Heart left ventricle (tissue), 16 donors: ENCODE measurements around the gene USP53. TPM values are rescaled to one million over a fixed set of nuclear protein-coding genes. Genes with fewer than 3 reads are reported as not detected.

ENCODE experiments used
- ATAC-seq, 4 donors: fragments of 200-7000 bp; cut with Tn5 transposase; one replicate each; pipeline ENCODE4 v1.9.1; 2020 to 2022; ENCODE audit warnings: moderate library complexity in 4 of 4, mild to moderate bottlenecking in 3 of 4, moderate number of reproducible peaks in 1 of 4
- DNase-seq, 5 donors: peaks; one replicate each; pipeline ENCODE4 v3.0.0-alpha.2; 2020
- H3K27ac ChIP-seq, 12 donors: fragments of 200-600 bp; sonication (generic) in 4 of 12; one replicate each; pipeline versions ENCODE4 v1.5.0 to v1.8.0; 2016 to 2022; ENCODE audit warnings: mild to moderate bottlenecking in 2 of 12
- H3K27me3 ChIP-seq, 9 donors: fragments of 200-600 bp; sonication (generic) in 2 of 9; one replicate each; pipeline versions ENCODE4 v1.5.1 to v1.8.0; 2016 to 2022; ENCODE audit warnings: mild to moderate bottlenecking in 3 of 9
- H3K36me3 ChIP-seq, 9 donors: fragments of 200-600 bp; sonication (generic) in 2 of 9; one replicate each; pipeline versions ENCODE4 v1.5.0 to v1.8.0; 2018 to 2022; ENCODE audit warnings: mild to moderate bottlenecking in 2 of 9
- H3K4me1 ChIP-seq, 12 donors: fragments of 200-600 bp; sonication (generic) in 4 of 12; one replicate each; pipeline versions ENCODE4 v1.5.0 to v1.8.0; 2016 to 2022; ENCODE audit warnings: mild to moderate bottlenecking in 3 of 12
- H3K4me3 ChIP-seq, 12 donors: fragments of 200-600 bp; sonication (generic) in 4 of 12; one replicate each; pipeline versions ENCODE4 v1.5.0 to v1.8.0; 2017 to 2022; ENCODE audit warnings: mild to moderate bottlenecking in 9 of 12, moderate library complexity in 4 of 12
- H3K9me3 ChIP-seq, 12 donors: fragments of 200-600 bp; sonication (generic) in 4 of 12; one replicate each; pipeline versions ENCODE4 v1.5.0 to v1.8.0; 2016 to 2022; ENCODE audit warnings: mild to moderate bottlenecking in 1 of 12
- CTCF ChIP-seq, 12 donors: fragments of 200-600 bp; sonication (generic) in 4 of 12; IDR thresholded peaks; one replicate each; pipeline versions ENCODE4 v1.5.0 to v1.8.0; 2018 to 2022; ENCODE audit warnings: antibody characterized with exemption in 12 of 12, mild to moderate bottlenecking in 5 of 12
- POLR2A ChIP-seq, 2 donors: fragments of 450-650 bp; IDR thresholded peaks; one replicate each; pipeline ENCODE4 v1.6.1; 2017; ENCODE audit warnings: antibody characterized with exemption in 2 of 2, mild to moderate bottlenecking in 2 of 2, moderate library complexity in 2 of 2
- WGBS, 4 donors: extraction: QIAGEN DNeasy Blood & Tissue Kit in 2 of 4; methylation state at CpG; one replicate each; pipeline versions ENCODE4 v1.1.5 to v1.1.7; 2013 to 2018; 5-methylcytosine and 5-hydroxymethylcytosine counted together
- intact Hi-C, 10 donors: fragments of 100-400 bp; cut with DNase I; formaldehyde crosslinking; loops; one replicate each; pipeline versions ENCODE4 v1.11.1 to v1.14.2; 2022
- polyA plus RNA-seq, 2 donors: library from polyadenylated mRNA; stranded (reverse); fragments of 200-250 nt; gene quantifications; one replicate each; pipeline ENCODE4 v1.2.3, GENCODE V29; 2013
- total RNA-seq, 9 donors: library from RNA; depleted of rRNA in 2 of 9; stranded (reverse); fragments of >200 nt in 2 of 9; fragmentation: NEBNext Ultra II Directional in 3 of 9; extraction: Animal tissue kit (Norgen Biotek cat#: 25700) in 3 of 9; gene quantifications; one replicate each; pipeline versions ENCODE4 v1.1.0 to v1.2.4, GENCODE V29; 2016 to 2023
- donor health status: ischemic (EF 13 %, LVEDD 7.1; RV severe dilation, severe dysfunction).
- donor health status: healthy with polysubstance abuse.
- donor health status: DM: no; HTN: yes; CAD: no.
- donor health status: DM: no; HTN: no; CAD: no.
- donor health status: ischemic (EF 25% LVEDD 6.9; RV normal size, moderate dysfunction).
- donor health status: ischemic (EF 25% LVEDD 5.7; RV mildly dilated, moderate dysfunction).
- donor health status: healthy.
- donor health status: DM: yes; HTN: yes; CAD: no.
- donor health status: ischemic (EF 35%, LVEDD 5.7; RV mildly dilated, moderate dysfunction).
- donor health status: nonischemic (EF 11% LVEDD 7.7; RV severe dilation, severe dysfunction).
- donor health status: DM: yes; HTN: yes; CAD: no.
- donor health status: PGD.
- donor health status: ischemic (EF 29% LVEDD 5.4; RV normal size, mild dysfunction).
- donor health status: nonischemic (EF 23%, LVEDD 6.1; RV moderate dilation, normal function).

The USP53 gene
- total and polyA plus RNA-seq, 11 donors, result 24.2 to 52.9 (median 43.7) TPM

- no peak for DNase-seq
- peak in 2 of 4 donors; percentile 6 to 19 for ATAC-seq
- intact Hi-C loops, result loop anchor here in 1 of 10 donors (10.0 kb wide), 1 partner anchor 414 kb away; the partner anchor contains the start of gene SYNPO2
- 0 to 2% (median 1%) methylated on average over 2 of the region's 2 CpGs for WGBS, 4 donors
- TF ChIP-seq POLR2A (IDR thresholded peaks at IDR 0.05) (no peak), CTCF (IDR thresholded peaks at IDR 0.05) (no peak)
- H3K4me3 ChIP-seq, result peak overlapping the region; percentile 63 to 93 (median 78)
- peak overlapping the region in 11 of 12 donors; percentile 90 to 98 (median 93) for H3K27ac ChIP-seq
- H3K27me3 ChIP-seq, result no peaks in the 10 kb centered on the region
- H3K9me3 ChIP-seq, result no peaks in the 10 kb centered on the region
- H3K4me1 ChIP-seq, result peaks cover 6 to 44% (median 25%) of the 10 kb centered on the region in 12 donors
- peaks cover 0 to 45% (median 30%) of the 10 kb centered on the region in 9 donors for H3K36me3 ChIP-seq
Observed at GRCh38 chr4:119299260-119299671, 86.8 kb downstream of the USP53 start.

- Histone ChIP-seq H3K4me3 (peak overlapping the region; percentile 63 to 93 (median 78)), H3K27ac (peak overlapping the region; percentile 81 to 98 (median 93)), H3K27me3 (no peaks in the 10 kb centered on the region), H3K4me1 (peaks cover 6 to 44% (median 25%) of the 10 kb centered on the region in 12 donors), H3K36me3 (peaks cover 0 to 41% (median 30%) of the 10 kb centered on the region in 9 donors), H3K9me3 (no peaks in the 10 kb centered on the region)
- ATAC-seq, result peak; percentile 4 to 33 (median 17)
- no peak for DNase-seq
- no peak for TF ChIP-seq CTCF (IDR thresholded peaks at IDR 0.05)
- no peak for TF ChIP-seq POLR2A (IDR thresholded peaks at IDR 0.05)
- 0 to 1% (median 1%) methylated on average over 9 of the region's 9 CpGs for WGBS, 4 donors
- intact Hi-C loops, result loop anchor here in 2 of 10 donors (10.0 kb wide), 2 partner anchors 415 to 445 kb away; partner anchors contain the start of gene SYNPO2 (in 1 of the 2)
Observed at GRCh38 chr4:119299741-119300100, 87.2 kb downstream of the USP53 start.

- H3K4me3 ChIP-seq, result peak overlapping the region; percentile 63 to 93 (median 78)
- 0 to 1% (median 0%) methylated on average over 29 to 54 of the region's 54 CpGs for WGBS, 4 donors
- peak overlapping the region; percentile 81 to 98 (median 93) for H3K27ac ChIP-seq
- TF ChIP-seq POLR2A (IDR thresholded peaks at IDR 0.05) (peak in 1 of 2 donors; percentile 71), CTCF (IDR thresholded peaks at IDR 0.05) (peak in 2 of 12 donors; percentile 8 to 18)
- peaks cover 6 to 41% (median 25%) of the 10 kb centered on the region in 12 donors for H3K4me1 ChIP-seq
- no peaks in the 10 kb centered on the region for H3K27me3 ChIP-seq
- intact Hi-C loops, result loop anchor here in 1 of 10 donors (10.0 kb wide), 1 partner anchor 444 kb away; no protein-coding TSS in a partner anchor
- H3K36me3 ChIP-seq, result peaks cover 0 to 34% (median 30%) of the 10 kb centered on the region in 9 donors
- DNase-seq, result peak; percentile 94 to 98 (median 96)
- no peaks in the 10 kb centered on the region for H3K9me3 ChIP-seq
- ATAC-seq, result peak; percentile 93 to 98 (median 97)
Observed at GRCh38 chr4:119300101-119300978, 87.8 kb downstream of the USP53 start.
